ENCODE results near the gene AKR1B15.

AKR1B15 gene

GRCh38 chr7:134593530-134594392 is 44.9 kb downstream of the AKR1B15 start:
- DNase-seq (ENCODE audit: low read depth), result peak; percentile 67
- no peak for TF ChIP-seq CTCF (IDR thresholded peaks at IDR 0.05; ENCODE audit: insufficient read depth, low read depth, low read length, missing control alignments)
- H3K4me3 ChIP-seq (ENCODE audit: low read length), result no peak overlapping the region

DNA sequence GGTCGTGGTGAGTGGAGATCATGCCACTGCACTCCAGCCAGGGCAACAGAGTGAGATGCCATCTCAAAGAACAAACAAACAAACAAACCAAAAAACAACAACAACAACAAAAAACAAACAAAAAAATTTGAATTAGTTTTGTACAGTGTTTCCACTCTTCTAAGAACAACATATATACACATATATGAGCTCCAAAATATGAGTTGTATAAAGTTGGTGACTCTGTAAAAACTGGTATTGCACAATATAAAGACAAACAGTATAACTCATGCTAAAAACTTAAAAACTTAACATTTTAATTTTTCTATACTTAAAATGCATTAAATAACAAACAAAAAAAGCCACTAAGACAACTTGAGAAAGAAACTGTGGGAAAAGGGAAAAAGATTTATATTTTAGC is 46.0 kb downstream of the AKR1B15 start:
- no peak for DNase-seq (ENCODE audit: low read depth)
- H3K4me3 ChIP-seq (ENCODE audit: low read length), result no peak overlapping the region
- TF ChIP-seq CTCF (IDR thresholded peaks at IDR 0.05; ENCODE audit: insufficient read depth, low read depth, low read length, missing control alignments), result no peak

- no peak for TF ChIP-seq CTCF (IDR thresholded peaks at IDR 0.05; ENCODE audit: insufficient read depth, low read depth, low read length, missing control alignments)
- no peak overlapping the region for H3K4me3 ChIP-seq (ENCODE audit: low read length)
- DNase-seq (ENCODE audit: low read depth), result no peak
These were observed 50.5 kb downstream of the AKR1B15 start for GRCh38 chr7:134599371-134599770.

- H3K4me3 ChIP-seq (ENCODE audit: low read length), result no peak overlapping the region
- TF ChIP-seq CTCF (IDR thresholded peaks at IDR 0.05; ENCODE audit: insufficient read depth, low read depth, low read length, missing control alignments), result no peak
- no peak for DNase-seq (ENCODE audit: low read depth)
These were observed 52.5 kb downstream of the AKR1B15 start for GRCh38 chr7:134601459-134601858.

- no peak for TF ChIP-seq CTCF (IDR thresholded peaks at IDR 0.05; ENCODE audit: insufficient read depth, low read depth, low read length, missing control alignments)
- peak; percentile 29 for DNase-seq (ENCODE audit: low read depth)
- no peak overlapping the region for H3K4me3 ChIP-seq (ENCODE audit: low read length)
These were observed 54.1 kb downstream of the AKR1B15 start for GRCh38 chr7:134602881-134603451.

GRCh38 chr7:134605978-134606923 is 57.3 kb downstream of the AKR1B15 start:
- H3K4me3 ChIP-seq (ENCODE audit: low read length), result no peak overlapping the region
- DNase-seq (ENCODE audit: low read depth), result peak; percentile 66
- peak; percentile 94 for TF ChIP-seq CTCF (IDR thresholded peaks at IDR 0.05; ENCODE audit: insufficient read depth, low read depth, low read length, missing control alignments)
